A549 (cell line): ENCODE results near the gene KIF3A. TPM values are rescaled to one million over a fixed set of nuclear protein-coding genes. Genes with fewer than 3 reads are reported as not detected.
A peak's percentile ranks its signal among the peaks of the same experiment; 100 is the strongest.

Experiments used
- ATAC-seq, 2 experiments: fragments of 200-7000 bp in 1 of 2; fragments of >200 bp in 1 of 2; cut with Nextera tagmentation in 1 of 2; cut with Tn5 transposase in 1 of 2; 3 replicates each; pipeline versions ENCODE4 v1.8.0 to v1.9.1; 2018 to 2020; ENCODE audit warnings: mild to moderate bottlenecking in 1 of 2, moderate library complexity in 1 of 2
- CTCF ChIA-PET: fragments of 300-600 bp; sonication (Branson Sonifier 250); formaldehyde crosslinking; extraction: SDS; loops from one replicate; lab custom pipeline; 2021; ENCODE audit warnings: antibody characterized with exemption, inconsistent platforms; lab: Yijun Ruan, JAX
- POLR2A ChIA-PET: fragments of 350-600 bp; formaldehyde crosslinking; extraction: SDS; loops from one replicate; lab custom pipeline; 2021; ENCODE audit warnings: antibody characterized with exemption, inconsistent platforms; lab: Yijun Ruan, JAX
- DNase-seq, 2 experiments: peaks; one replicate each; pipeline versions ENCODE4 v3.0.0 to v3.0.0-alpha.2; 2011 to 2016; ENCODE audit warnings: low read depth in 1 of 2, low spot score in 1 of 2
- FAIRE-seq: peaks from 2 replicates; lab custom pipeline; 2011; peaks lifted over from hg19 to GRCh38; lab: Jason Lieb, UNC
- H3K27ac ChIP-seq, 2 experiments: fragments of >200 bp; sonication (Bioruptor Twin); formaldehyde crosslinking; 3 replicates each; pipeline ENCODE4 v1.5.1; 2016 to 2017
- H3K4me1 ChIP-seq: fragments of >200 bp; sonication (Bioruptor Twin); formaldehyde crosslinking; 3 replicates; pipeline ENCODE4 v1.6.1; 2016
- H3K4me2 ChIP-seq: fragments of >200 bp; sonication (Bioruptor Twin); formaldehyde crosslinking; 3 replicates; pipeline ENCODE4 v1.6.1; 2016
- H3K4me3 ChIP-seq: fragments of >200 bp; sonication (Bioruptor Twin); formaldehyde crosslinking; 3 replicates; pipeline ENCODE4 v1.5.1; 2016
- H3K9me3 ChIP-seq: fragments of >200 bp; sonication (Bioruptor Twin); formaldehyde crosslinking; 3 replicates; pipeline ENCODE4 v1.6.1; 2016
- CBX2 ChIP-seq: fragments of 200-600 bp; sonication (generic); IDR thresholded peaks from 2 replicates; pipeline ENCODE4 v1.6.1; 2016; ENCODE audit warnings: low read depth, mild to moderate bottlenecking, borderline replicate concordance
- CHD2 ChIP-seq: fragments of 150-350 bp; IDR thresholded peaks from 2 replicates; pipeline ENCODE4 v1.6.1; 2014; ENCODE audit warnings: low read length; ENCODE audit not compliant: partially characterized antibody
- CHD4 ChIP-seq: fragments of 200-600 bp; sonication (generic); IDR thresholded peaks from 2 replicates; pipeline ENCODE4 v1.6.1; 2016; ENCODE audit warnings: antibody characterized with exemption, mild to moderate bottlenecking, borderline replicate concordance
- ELK1 ChIP-seq: fragments of 150-350 bp; IDR thresholded peaks from 2 replicates; pipeline ENCODE4 v1.6.1; 2014; ENCODE audit warnings: low read depth, mild to moderate bottlenecking, low read length
- EP300 ChIP-seq, 2 experiments: fragments of >200 bp; sonication (Bioruptor Twin); formaldehyde crosslinking; IDR thresholded peaks; 2 replicates in 1 of 2; 3 replicates in 1 of 2; pipeline ENCODE4 v1.6.1; 2016 to 2017
- FOSB ChIP-seq: fragments of 250-450 bp; sonication (Bioruptor Pico); IDR thresholded peaks from 2 replicates; pipeline ENCODE4 v1.5.0; 2020; ENCODE audit warnings: mild to moderate bottlenecking, moderate library complexity
- HDAC2 ChIP-seq: fragments of 200-600 bp; sonication (generic); IDR thresholded peaks from 2 replicates; pipeline ENCODE4 v1.6.1; 2016
- HES2 ChIP-seq: fragments of >200 bp; sonication (Bioruptor Twin); formaldehyde crosslinking; IDR thresholded peaks from 2 replicates; pipeline ENCODE4 v1.6.1; 2016
- HEYL ChIP-seq: fragments of 250-450 bp; sonication (Bioruptor Pico); IDR thresholded peaks from 2 replicates; pipeline ENCODE4 v1.8.0; 2021; ENCODE audit warnings: mild to moderate bottlenecking, moderate library complexity
- HMGXB4 ChIP-seq: fragments of 250-450 bp; sonication (Bioruptor Pico); IDR thresholded peaks from 2 replicates; pipeline ENCODE4 v1.5.0; 2021; ENCODE audit warnings: mild to moderate bottlenecking, moderate library complexity, borderline replicate concordance
- HOXA7 ChIP-seq: fragments of 250-450 bp; sonication (Bioruptor Pico); IDR thresholded peaks from 2 replicates; pipeline ENCODE4 v1.5.0; 2020; ENCODE audit warnings: mild to moderate bottlenecking, moderate library complexity
- HOXB5 ChIP-seq: fragments of 250-450 bp; sonication (Bioruptor Pico); IDR thresholded peaks from 2 replicates; pipeline ENCODE4 v1.5.0; 2020; ENCODE audit warnings: mild to moderate bottlenecking, moderate library complexity
- KDM1A ChIP-seq: fragments of 200-600 bp; sonication (generic); IDR thresholded peaks from 2 replicates; pipeline ENCODE4 v1.6.1; 2016; ENCODE audit warnings: low read depth, mild to moderate bottlenecking
- KDM5A ChIP-seq: fragments of 200-600 bp; sonication (generic); IDR thresholded peaks from 2 replicates; pipeline ENCODE4 v1.6.1; 2016; ENCODE audit warnings: antibody characterized with exemption, mild to moderate bottlenecking
- MAFK ChIP-seq: fragments of 450-650 bp; IDR thresholded peaks from 2 replicates; pipeline ENCODE4 v1.6.1; 2014; ENCODE audit not compliant: partially characterized antibody
- MYC ChIP-seq: IDR thresholded peaks from 2 replicates; pipeline ENCODE4 v1.6.1; 2012; ENCODE audit warnings: mild to moderate bottlenecking, inconsistent platforms, low read length, improper control_type of control experiment, borderline replicate concordance
- PHF8 ChIP-seq: fragments of 200-600 bp; sonication (generic); IDR thresholded peaks from 2 replicates; pipeline ENCODE4 v1.6.1; 2016; ENCODE audit warnings: low read depth, mild to moderate bottlenecking, antibody characterized with exemption, moderate library complexity, borderline replicate concordance
- POLR2AphosphoS2 ChIP-seq: conservative IDR thresholded peaks from 2 replicates; pipeline ENCODE4 v1.6.1; 2012; ENCODE audit warnings: low read length, improper control_type of control experiment, inconsistent platforms
- SMC3 ChIP-seq: fragments of >200 bp; sonication (Bioruptor Twin); formaldehyde crosslinking; IDR thresholded peaks from 3 replicates; pipeline ENCODE4 v1.6.1; 2018; ENCODE audit warnings: inconsistent platforms
- ZC3H11A ChIP-seq: fragments of 450-650 bp; IDR thresholded peaks from 2 replicates; pipeline ENCODE4 v1.6.1; 2014; ENCODE audit warnings: antibody characterized with exemption, mild to moderate bottlenecking
- ZFP36 ChIP-seq: fragments of 450-650 bp; IDR thresholded peaks from 2 replicates; pipeline ENCODE4 v1.6.1; 2014; ENCODE audit warnings: borderline replicate concordance; ENCODE audit not compliant: partially characterized antibody
- ZNF302 ChIP-seq: fragments of 250-450 bp; sonication (Bioruptor Pico); IDR thresholded peaks from 2 replicates; pipeline ENCODE4 v1.9.0; 2021; ENCODE audit warnings: inconsistent platforms, mild to moderate bottlenecking, moderate library complexity
- WGBS: methylation state at CpG from one replicate; pipeline ENCODE4 v1.1.6; 2017; ENCODE audit errors: missing lambda C conversion rate; 5-methylcytosine and 5-hydroxymethylcytosine counted together
- polyA plus RNA-seq, 4 experiments: library from polyadenylated mRNA; depleted of rRNA in 3 of 4; stranded (reverse); fragments of >200 nt; fragmentation: RNase III in 1 of 4; extraction: RNeasy Plus Mini Kit Qiagen cat#74134 plus additional on column Dnase treatment in 1 of 4; gene quantifications; 2 replicates in 3 of 4; 3 replicates in 1 of 4; pipeline ENCODE4 v1.2.3, GENCODE V29; 2011 to 2017
- TF ChIP-seq, protein P1 (sequence below): fragments of >200 bp; sonication (Bioruptor Twin); formaldehyde crosslinking; IDR thresholded peaks from 3 replicates; pipeline ENCODE4 v1.6.1; 2016
- TF ChIP-seq, protein P2 (sequence below): fragments of 250-450 bp; sonication (Bioruptor Pico); IDR thresholded peaks from 2 replicates; pipeline ENCODE4 v1.5.0; 2020; ENCODE audit warnings: low read depth, mild to moderate bottlenecking, moderate library complexity

The KIF3A gene
- polyA plus RNA-seq, 2 of the 4 experiments (the other 2 are of a cell fraction): 12.8 to 20.5 TPM

GRCh38 chr5:132742158-132742557 is 4.8 kb upstream of the KIF3A start:
- no peaks in the 10 kb centered on the region for H3K9me3 ChIP-seq
- no peak overlapping the region for H3K4me3 ChIP-seq
- H3K4me1 ChIP-seq: 0 out of 3 replicates have a peak, but pooled peaks cover 4% of the 10 kb centered on the region
- POLR2A ChIA-PET: no interaction called here
- ATAC-seq (no peak), FAIRE-seq (no peak), DNase-seq (no peak)
- CTCF ChIA-PET: no interaction called here
- no peak for TF ChIP-seq HDAC2
- TF ChIP-seq, protein P1, sequence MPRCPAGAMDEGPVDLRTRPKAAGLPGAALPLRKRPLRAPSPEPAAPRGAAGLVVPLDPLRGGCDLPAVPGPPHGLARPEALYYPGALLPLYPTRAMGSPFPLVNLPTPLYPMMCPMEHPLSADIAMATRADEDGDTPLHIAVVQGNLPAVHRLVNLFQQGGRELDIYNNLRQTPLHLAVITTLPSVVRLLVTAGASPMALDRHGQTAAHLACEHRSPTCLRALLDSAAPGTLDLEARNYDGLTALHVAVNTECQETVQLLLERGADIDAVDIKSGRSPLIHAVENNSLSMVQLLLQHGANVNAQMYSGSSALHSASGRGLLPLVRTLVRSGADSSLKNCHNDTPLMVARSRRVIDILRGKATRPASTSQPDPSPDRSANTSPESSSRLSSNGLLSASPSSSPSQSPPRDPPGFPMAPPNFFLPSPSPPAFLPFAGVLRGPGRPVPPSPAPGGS: no peak
- TF ChIP-seq CHD2: no peak
- TF ChIP-seq HES2: no peak
- TF ChIP-seq ZFP36: no peak
- TF ChIP-seq ZC3H11A: no peak
- no peak for TF ChIP-seq ZNF302
- TF ChIP-seq HOXB5 (CRISPR knock-in tag): no peak
- no peak overlapping the region for H3K27ac ChIP-seq
- WGBS: 35% methylated on average over 2 of the region's 2 CpGs
- H3K4me2 ChIP-seq: no peak overlapping the region

DNA sequence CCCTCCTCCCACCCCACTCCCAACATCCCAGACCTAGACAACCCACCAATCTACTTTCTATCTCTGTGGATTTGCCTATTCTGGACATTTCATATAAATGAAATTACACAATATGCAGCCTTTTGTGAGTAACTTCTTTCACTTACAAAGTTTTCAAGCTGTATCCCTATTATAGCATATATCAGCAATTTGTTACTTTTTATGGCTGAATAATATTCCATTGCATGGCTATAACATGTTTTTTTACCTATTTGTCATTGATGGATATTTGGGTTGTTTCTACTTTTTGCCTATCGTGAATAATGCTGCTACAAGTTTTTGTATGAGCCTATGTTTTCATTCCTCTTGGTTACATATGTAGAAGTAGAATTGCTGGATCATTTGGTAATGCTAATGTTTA is 1.9 kb upstream of the KIF3A start:
- no peaks in the 10 kb centered on the region for H3K9me3 ChIP-seq
- no peak for TF ChIP-seq ELK1
- peak; percentile 54 for TF ChIP-seq MAFK
- TF ChIP-seq PHF8: no peak
- 0 out of 2 replicates have a peak, but pooled peaks have one; percentile 19 for TF ChIP-seq KDM1A
- 0 out of 2 replicates have a peak, but pooled peaks have one; percentile 29 for TF ChIP-seq HDAC2
- TF ChIP-seq, all 56 proteins: peak for 3
- DNase-seq (no peak), ATAC-seq (no peak), FAIRE-seq (no peak)
- ChIA-PET POLR2A (no interaction called here), CTCF (interaction anchor here (0.7 to 2.2 kb wide), 4 partner anchors 8 to 353 kb away, joined by 3 to 8 read pairs (median 4); partner anchors contain the start of gene CCNI2)
- peaks cover 12% of the 10 kb centered on the region for H3K4me1 ChIP-seq
- 16% methylated on average over 1 of the region's 1 CpG for WGBS
- no peak overlapping the region for H3K4me3 ChIP-seq
- no peak overlapping the region for H3K4me2 ChIP-seq
- no peak overlapping the region for H3K27ac ChIP-seq

- ATAC-seq (no peak), FAIRE-seq (no peak), DNase-seq (no peak)
- POLR2A ChIA-PET: interaction anchor here (1.0 to 1.5 kb wide), 4 partner anchors 39 to 247 kb away, joined by 3 to 6 read pairs (median 3); partner anchors contain the start of genes GDF9, IRF1, SEPTIN8 and UQCRQ
- H3K4me3 ChIP-seq: peak overlapping the region; percentile 60
- peak overlapping the region; percentile 61 to 89 for H3K27ac ChIP-seq
- CTCF ChIA-PET: interaction anchor here (0.7 to 2.2 kb wide), 10 partner anchors 9 to 351 kb away, joined by 3 to 8 read pairs (median 3); partner anchors contain the start of gene CCNI2
- H3K4me1 ChIP-seq: peaks cover 12% of the 10 kb centered on the region
- 71% methylated on average over 9 of the region's 9 CpGs for WGBS
- H3K9me3 ChIP-seq: no peaks in the 10 kb centered on the region
- H3K4me2 ChIP-seq: peak overlapping the region; percentile 73
- TF ChIP-seq HMGXB4 (CRISPR knock-in tag): no peak
- TF ChIP-seq, protein P2, sequence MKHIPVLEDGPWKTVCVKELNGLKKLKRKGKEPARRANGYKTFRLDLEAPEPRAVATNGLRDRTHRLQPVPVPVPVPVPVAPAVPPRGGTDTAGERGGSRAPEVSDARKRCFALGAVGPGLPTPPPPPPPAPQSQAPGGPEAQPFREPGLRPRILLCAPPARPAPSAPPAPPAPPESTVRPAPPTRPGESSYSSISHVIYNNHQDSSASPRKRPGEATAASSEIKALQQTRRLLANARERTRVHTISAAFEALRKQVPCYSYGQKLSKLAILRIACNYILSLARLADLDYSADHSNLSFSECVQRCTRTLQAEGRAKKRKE (CRISPR knock-in tag): no peak
- TF ChIP-seq FOSB (CRISPR knock-in tag): no peak
- no peak for TF ChIP-seq EP300 (IDR thresholded peaks at IDR 0.05)
- no peak for TF ChIP-seq CBX2
- TF ChIP-seq SMC3: no peak
- no peak for TF ChIP-seq CHD4
- TF ChIP-seq PHF8: no peak
- TF ChIP-seq, protein P1: no peak
- no peak for TF ChIP-seq POLR2AphosphoS2
- no peak for TF ChIP-seq ZNF302
- no peak for TF ChIP-seq KDM5A
- TF ChIP-seq MYC: no peak
- no peak for TF ChIP-seq HOXA7
- no peak for TF ChIP-seq HEYL (CRISPR knock-in tag)
These were observed 786 bp upstream of the KIF3A start for GRCh38 chr5:132737982-132738681.
